ENCODE results near the gene RUNDC3A. TPM values are rescaled to one million over a fixed set of nuclear protein-coding genes. Genes with fewer than 3 reads are reported as not detected.

RUNDC3A gene
- total and polyA plus RNA-seq, 2 of the 13 experiments (the other 11 are each of a cell fraction or from before 2014, with no cell fraction given) = 0.25 TPM; not detected in 1

DNA sequence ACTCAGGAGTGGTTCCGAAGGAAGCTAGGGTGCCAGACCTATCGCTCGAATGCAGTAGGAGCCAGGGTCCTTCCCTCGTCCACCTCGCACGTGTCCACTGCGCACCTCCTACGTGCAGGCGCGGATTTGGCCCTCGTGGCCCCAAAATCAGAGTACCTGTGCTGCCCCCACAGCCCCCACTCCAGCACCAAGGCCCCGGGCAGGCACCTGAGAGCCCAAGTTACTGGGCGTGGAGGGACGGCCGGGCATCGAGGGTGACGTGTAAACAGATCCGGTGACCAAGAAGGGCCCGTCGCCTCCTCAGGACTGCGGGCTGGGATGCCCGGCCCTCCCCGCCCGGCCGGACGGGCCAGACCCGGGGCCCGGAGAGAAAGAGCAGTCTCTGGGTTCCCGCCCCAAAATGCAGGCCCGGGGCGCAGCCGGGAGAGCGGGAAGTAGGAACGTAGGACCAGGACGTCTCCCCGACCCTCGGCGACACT is 15.7 kb downstream of the RUNDC3A start (continued):
- TF ChIP-seq IKZF4 (CRISPR knock-in tag; IDR thresholded peaks at IDR 0.05; ENCODE audit: borderline replicate concordance, low read depth, not compliant biosample characterization) (peak; percentile 16), ETV6 (CRISPR knock-in tag; conservative IDR thresholded peaks at IDR 0.05) (0 out of 2 replicates have a peak, but pooled peaks have one; percentile 53), ZNF788 (CRISPR knock-in tag; IDR thresholded peaks at IDR 0.05; ENCODE audit: borderline replicate concordance) (peak; percentile 74), SCMH1 (CRISPR knock-in tag; IDR thresholded peaks at IDR 0.05; ENCODE audit: borderline replicate concordance) (no peak), SETDB1 (CRISPR knock-in tag; IDR thresholded peaks at IDR 0.05; ENCODE audit: borderline replicate concordance) (0 out of 2 replicates have a peak, but pooled peaks have one; percentile 52), RAD51 (IDR thresholded peaks at IDR 0.05; ENCODE audit: borderline replicate concordance) (no peak), CENPX (CRISPR knock-in tag; IDR thresholded peaks at IDR 0.05) (no peak), ZNF607 (CRISPR knock-in tag; IDR thresholded peaks at IDR 0.05; ENCODE audit: borderline replicate concordance) (peak; percentile 75; the same call in 1 of the 2 replicates), MAFG (CRISPR knock-in tag; IDR thresholded peaks at IDR 0.05) (peak; percentile 64; the same call in 1 of the 2 replicates), U2AF1 (optimal IDR thresholded peaks at IDR 0.05; ENCODE audit: low read depth, low read length) (no peak), ZNF619 (CRISPR knock-in tag; IDR thresholded peaks at IDR 0.05) (no peak), SRY (CRISPR knock-in tag; IDR thresholded peaks at IDR 0.05) (peak; percentile 14), ZNF331 (CRISPR knock-in tag; IDR thresholded peaks at IDR 0.05) (no peak), EED (CRISPR knock-in tag; IDR thresholded peaks at IDR 0.05) (peak; percentile 92; the same call in 1 of the 2 replicates), ZNF546 (CRISPR knock-in tag; conservative IDR thresholded peaks at IDR 0.05) (no peak), ZNF451 (CRISPR knock-in tag; IDR thresholded peaks at IDR 0.05) (0 out of 2 replicates have a peak, but pooled peaks have one; percentile 36), ELF4 (CRISPR knock-in tag; IDR thresholded peaks at IDR 0.05; ENCODE audit: borderline replicate concordance) (0 out of 2 replicates have a peak, but pooled peaks have one; percentile 37), ZNF235 (CRISPR knock-in tag; IDR thresholded peaks at IDR 0.05; ENCODE audit: borderline replicate concordance) (0 out of 2 replicates have a peak, but pooled peaks have one; percentile 33)
- TF ChIP-seq, protein P1, sequence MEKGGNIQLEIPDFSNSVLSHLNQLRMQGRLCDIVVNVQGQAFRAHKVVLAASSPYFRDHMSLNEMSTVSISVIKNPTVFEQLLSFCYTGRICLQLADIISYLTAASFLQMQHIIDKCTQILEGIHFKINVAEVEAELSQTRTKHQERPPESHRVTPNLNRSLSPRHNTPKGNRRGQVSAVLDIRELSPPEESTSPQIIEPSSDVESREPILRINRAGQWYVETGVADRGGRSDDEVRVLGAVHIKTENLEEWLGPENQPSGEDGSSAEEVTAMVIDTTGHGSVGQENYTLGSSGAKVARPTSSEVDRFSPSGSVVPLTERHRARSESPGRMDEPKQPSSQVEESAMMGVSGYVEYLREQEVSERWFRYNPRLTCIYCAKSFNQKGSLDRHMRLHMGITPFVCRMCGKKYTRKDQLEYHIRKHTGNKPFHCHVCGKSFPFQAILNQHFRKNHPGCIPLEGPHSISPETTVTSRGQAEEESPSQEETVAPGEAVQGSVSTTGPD (CRISPR knock-in tag; IDR thresholded peaks at IDR 0.05) = no peak
- TF ChIP-seq, protein P2, sequence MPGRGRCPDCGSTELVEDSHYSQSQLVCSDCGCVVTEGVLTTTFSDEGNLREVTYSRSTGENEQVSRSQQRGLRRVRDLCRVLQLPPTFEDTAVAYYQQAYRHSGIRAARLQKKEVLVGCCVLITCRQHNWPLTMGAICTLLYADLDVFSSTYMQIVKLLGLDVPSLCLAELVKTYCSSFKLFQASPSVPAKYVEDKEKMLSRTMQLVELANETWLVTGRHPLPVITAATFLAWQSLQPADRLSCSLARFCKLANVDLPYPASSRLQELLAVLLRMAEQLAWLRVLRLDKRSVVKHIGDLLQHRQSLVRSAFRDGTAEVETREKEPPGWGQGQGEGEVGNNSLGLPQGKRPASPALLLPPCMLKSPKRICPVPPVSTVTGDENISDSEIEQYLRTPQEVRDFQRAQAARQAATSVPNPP (CRISPR knock-in tag; IDR thresholded peaks at IDR 0.05) = peak; percentile 42; the same call in 1 of the 2 replicates
- TF ChIP-seq, protein P3, sequence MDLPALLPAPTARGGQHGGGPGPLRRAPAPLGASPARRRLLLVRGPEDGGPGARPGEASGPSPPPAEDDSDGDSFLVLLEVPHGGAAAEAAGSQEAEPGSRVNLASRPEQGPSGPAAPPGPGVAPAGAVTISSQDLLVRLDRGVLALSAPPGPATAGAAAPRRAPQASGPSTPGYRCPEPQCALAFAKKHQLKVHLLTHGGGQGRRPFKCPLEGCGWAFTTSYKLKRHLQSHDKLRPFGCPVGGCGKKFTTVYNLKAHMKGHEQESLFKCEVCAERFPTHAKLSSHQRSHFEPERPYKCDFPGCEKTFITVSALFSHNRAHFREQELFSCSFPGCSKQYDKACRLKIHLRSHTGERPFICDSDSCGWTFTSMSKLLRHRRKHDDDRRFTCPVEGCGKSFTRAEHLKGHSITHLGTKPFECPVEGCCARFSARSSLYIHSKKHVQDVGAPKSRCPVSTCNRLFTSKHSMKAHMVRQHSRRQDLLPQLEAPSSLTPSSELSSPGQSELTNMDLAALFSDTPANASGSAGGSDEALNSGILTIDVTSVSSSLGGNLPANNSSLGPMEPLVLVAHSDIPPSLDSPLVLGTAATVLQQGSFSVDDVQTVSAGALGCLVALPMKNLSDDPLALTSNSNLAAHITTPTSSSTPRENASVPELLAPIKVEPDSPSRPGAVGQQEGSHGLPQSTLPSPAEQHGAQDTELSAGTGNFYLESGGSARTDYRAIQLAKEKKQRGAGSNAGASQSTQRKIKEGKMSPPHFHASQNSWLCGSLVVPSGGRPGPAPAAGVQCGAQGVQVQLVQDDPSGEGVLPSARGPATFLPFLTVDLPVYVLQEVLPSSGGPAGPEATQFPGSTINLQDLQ (CRISPR knock-in tag; IDR thresholded peaks at IDR 0.05) = no peak
- TF ChIP-seq, protein P4, sequence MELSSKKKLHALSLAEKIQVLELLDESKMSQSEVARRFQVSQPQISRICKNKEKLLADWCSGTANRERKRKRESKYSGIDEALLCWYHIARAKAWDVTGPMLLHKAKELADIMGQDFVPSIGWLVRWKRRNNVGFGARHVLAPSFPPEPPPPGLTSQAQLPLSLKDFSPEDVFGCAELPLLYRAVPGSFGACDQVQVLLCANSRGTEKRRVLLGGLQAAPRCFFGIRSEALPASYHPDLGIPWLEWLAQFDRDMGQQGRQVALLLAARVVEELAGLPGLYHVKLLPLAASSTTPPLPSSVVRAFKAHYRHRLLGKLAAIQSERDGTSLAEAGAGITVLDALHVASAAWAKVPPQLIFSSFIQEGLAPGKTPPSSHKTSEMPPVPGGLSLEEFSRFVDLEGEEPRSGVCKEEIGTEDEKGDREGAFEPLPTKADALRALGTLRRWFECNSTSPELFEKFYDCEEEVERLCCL (CRISPR knock-in tag; IDR thresholded peaks at IDR 0.05; ENCODE audit: borderline replicate concordance) = no peak
- TF ChIP-seq, protein P5, sequence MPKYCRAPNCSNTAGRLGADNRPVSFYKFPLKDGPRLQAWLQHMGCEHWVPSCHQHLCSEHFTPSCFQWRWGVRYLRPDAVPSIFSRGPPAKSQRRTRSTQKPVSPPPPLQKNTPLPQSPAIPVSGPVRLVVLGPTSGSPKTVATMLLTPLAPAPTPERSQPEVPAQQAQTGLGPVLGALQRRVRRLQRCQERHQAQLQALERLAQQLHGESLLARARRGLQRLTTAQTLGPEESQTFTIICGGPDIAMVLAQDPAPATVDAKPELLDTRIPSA (CRISPR knock-in tag; IDR thresholded peaks at IDR 0.05; ENCODE audit: borderline replicate concordance) = 0 out of 2 replicates have a peak, but pooled peaks have one; percentile 75
